ENCODE data around the gene CAMTA1.

Gene CAMTA1

GRCh38 chr1:6941786-6942185 lies 156.5 kb downstream of the CAMTA1 start:
- DNase-seq, result no peak

- DNase-seq, result no peak
Observed at GRCh38 chr1:6942990-6943389, 157.7 kb downstream of the CAMTA1 start.

- DNase-seq, result no peak
Observed at GRCh38 chr1:6944434-6944833, 159.2 kb downstream of the CAMTA1 start.

- DNase-seq, result no peak
Observed at GRCh38 chr1:6947952-6948351, 162.7 kb downstream of the CAMTA1 start.

- DNase-seq, result no peak
Observed at GRCh38 chr1:6948416-6948815, 163.2 kb downstream of the CAMTA1 start.

- DNase-seq, result no peak
Observed at GRCh38 chr1:6948861-6949260, 163.6 kb downstream of the CAMTA1 start.

- no peak for DNase-seq
Observed at GRCh38 chr1:6950001-6950765, 164.9 kb downstream of the CAMTA1 start.

- DNase-seq, result no peak
Observed at GRCh38 chr1:6951536-6951935, 166.3 kb downstream of the CAMTA1 start.

GRCh38 chr1:6953216-6953615 lies 168.0 kb downstream of the CAMTA1 start:
- DNase-seq, result no peak

GRCh38 chr1:6953907-6954364 lies 168.7 kb downstream of the CAMTA1 start:
- DNase-seq, result no peak

GRCh38 chr1:6954591-6954990 lies 169.3 kb downstream of the CAMTA1 start:
- DNase-seq, result no peak

GRCh38 chr1:6955357-6956094 lies 170.3 kb downstream of the CAMTA1 start:
- DNase-seq, result no peak

GRCh38 chr1:6956488-6957159 lies 171.4 kb downstream of the CAMTA1 start:
- no peak for DNase-seq

- DNase-seq, result no peak
Observed at GRCh38 chr1:6957341-6957740, 172.1 kb downstream of the CAMTA1 start.

GRCh38 chr1:6958407-6959030 lies 173.3 kb downstream of the CAMTA1 start:
- no peak for DNase-seq

- no peak for DNase-seq
Observed at GRCh38 chr1:6959491-6959890, 174.2 kb downstream of the CAMTA1 start.

- no peak for DNase-seq
Observed at GRCh38 chr1:6960291-6960811, 175.1 kb downstream of the CAMTA1 start.

- DNase-seq, result no peak
Observed at GRCh38 chr1:6960860-6961259, 175.6 kb downstream of the CAMTA1 start.

GRCh38 chr1:6961289-6961688 lies 176.0 kb downstream of the CAMTA1 start:
- no peak for DNase-seq

GRCh38 chr1:6961905-6962477 lies 176.7 kb downstream of the CAMTA1 start:
- no peak for DNase-seq

- DNase-seq, result peak; percentile 85
Observed at GRCh38 chr1:6962478-6962995, 177.3 kb downstream of the CAMTA1 start.

Measured in NCI-H2227 treated with DMSO at 0.1 percent for 48 hours (cell line).